ENCODE data around the gene DOCK7. TPM values are rescaled to one million over a fixed set of nuclear protein-coding genes. Genes with fewer than 3 reads are reported as not detected.

The DOCK7 gene, protein sequence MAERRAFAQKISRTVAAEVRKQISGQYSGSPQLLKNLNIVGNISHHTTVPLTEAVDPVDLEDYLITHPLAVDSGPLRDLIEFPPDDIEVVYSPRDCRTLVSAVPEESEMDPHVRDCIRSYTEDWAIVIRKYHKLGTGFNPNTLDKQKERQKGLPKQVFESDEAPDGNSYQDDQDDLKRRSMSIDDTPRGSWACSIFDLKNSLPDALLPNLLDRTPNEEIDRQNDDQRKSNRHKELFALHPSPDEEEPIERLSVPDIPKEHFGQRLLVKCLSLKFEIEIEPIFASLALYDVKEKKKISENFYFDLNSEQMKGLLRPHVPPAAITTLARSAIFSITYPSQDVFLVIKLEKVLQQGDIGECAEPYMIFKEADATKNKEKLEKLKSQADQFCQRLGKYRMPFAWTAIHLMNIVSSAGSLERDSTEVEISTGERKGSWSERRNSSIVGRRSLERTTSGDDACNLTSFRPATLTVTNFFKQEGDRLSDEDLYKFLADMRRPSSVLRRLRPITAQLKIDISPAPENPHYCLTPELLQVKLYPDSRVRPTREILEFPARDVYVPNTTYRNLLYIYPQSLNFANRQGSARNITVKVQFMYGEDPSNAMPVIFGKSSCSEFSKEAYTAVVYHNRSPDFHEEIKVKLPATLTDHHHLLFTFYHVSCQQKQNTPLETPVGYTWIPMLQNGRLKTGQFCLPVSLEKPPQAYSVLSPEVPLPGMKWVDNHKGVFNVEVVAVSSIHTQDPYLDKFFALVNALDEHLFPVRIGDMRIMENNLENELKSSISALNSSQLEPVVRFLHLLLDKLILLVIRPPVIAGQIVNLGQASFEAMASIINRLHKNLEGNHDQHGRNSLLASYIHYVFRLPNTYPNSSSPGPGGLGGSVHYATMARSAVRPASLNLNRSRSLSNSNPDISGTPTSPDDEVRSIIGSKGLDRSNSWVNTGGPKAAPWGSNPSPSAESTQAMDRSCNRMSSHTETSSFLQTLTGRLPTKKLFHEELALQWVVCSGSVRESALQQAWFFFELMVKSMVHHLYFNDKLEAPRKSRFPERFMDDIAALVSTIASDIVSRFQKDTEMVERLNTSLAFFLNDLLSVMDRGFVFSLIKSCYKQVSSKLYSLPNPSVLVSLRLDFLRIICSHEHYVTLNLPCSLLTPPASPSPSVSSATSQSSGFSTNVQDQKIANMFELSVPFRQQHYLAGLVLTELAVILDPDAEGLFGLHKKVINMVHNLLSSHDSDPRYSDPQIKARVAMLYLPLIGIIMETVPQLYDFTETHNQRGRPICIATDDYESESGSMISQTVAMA (N-terminal part only)
- total RNA-seq = 74.9 and 96.1 TPM in 2 replicates

DNA sequence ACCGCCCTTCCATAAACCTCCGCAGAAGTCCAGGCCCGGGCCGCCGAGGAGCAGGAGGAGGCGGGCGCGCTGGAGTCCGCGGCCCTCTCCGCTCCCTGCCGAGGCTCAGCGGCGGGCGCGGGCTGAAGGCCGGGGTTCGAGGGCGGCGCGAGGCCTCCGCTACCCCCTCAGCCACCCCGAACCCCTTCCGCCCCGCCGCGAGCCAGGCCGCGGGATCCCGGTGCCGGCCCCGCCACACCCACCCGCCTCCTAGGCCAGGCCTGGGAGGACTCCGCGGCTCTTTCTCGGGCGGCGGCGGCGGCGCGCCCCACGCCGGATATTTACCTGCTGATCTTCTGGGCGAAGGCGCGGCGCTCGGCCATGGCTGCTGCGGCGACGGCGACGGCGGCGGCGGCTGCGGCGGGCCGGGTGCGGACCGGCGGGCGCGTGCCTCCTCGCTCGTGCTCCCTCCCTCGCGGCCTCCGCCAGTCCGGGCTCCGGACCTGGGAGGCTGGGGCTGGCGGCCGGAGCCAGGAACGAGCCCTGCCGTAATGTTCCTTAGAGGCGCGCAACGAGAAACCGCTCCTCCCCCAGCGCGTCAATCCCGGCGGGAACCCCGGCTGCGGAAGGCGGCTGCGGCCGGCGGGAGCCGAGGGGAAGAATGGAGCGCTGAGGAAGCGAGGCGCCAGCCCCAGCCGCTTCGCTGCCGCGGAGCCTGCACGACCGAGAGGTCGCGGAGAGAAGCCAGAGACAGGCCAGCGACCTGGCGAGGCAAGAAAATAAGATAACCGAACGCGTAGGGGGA is at the start of gene DOCK7:
TSS of gene DOCK7 (minus strand) at position 484 of the 784 bp plus-strand sequence. CDS start at position 362, 122 bp downstream.

DNA sequence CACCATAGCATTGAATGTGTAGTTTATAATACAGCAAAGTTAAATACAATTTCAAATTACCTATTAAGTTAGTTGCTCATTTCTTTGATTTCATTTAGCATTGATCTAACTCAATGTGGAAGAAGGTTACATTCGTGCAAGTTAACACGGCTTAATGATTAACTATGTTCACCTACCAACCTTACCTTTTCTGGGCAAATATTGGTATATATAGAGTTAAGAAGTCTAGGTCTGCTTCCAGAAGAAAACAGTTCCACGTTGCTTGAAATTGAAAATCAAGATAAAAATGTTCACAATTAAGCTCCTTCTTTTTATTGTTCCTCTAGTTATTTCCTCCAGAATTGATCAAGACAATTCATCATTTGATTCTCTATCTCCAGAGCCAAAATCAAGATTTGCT is 90.9 kb downstream of the DOCK7 start, which contains the start of gene ANGPTL3:
TSS of gene ANGPTL3 (plus strand) at position 240 of the 400 bp plus-strand sequence. CDS start at position 287, 47 bp downstream.

DNA sequence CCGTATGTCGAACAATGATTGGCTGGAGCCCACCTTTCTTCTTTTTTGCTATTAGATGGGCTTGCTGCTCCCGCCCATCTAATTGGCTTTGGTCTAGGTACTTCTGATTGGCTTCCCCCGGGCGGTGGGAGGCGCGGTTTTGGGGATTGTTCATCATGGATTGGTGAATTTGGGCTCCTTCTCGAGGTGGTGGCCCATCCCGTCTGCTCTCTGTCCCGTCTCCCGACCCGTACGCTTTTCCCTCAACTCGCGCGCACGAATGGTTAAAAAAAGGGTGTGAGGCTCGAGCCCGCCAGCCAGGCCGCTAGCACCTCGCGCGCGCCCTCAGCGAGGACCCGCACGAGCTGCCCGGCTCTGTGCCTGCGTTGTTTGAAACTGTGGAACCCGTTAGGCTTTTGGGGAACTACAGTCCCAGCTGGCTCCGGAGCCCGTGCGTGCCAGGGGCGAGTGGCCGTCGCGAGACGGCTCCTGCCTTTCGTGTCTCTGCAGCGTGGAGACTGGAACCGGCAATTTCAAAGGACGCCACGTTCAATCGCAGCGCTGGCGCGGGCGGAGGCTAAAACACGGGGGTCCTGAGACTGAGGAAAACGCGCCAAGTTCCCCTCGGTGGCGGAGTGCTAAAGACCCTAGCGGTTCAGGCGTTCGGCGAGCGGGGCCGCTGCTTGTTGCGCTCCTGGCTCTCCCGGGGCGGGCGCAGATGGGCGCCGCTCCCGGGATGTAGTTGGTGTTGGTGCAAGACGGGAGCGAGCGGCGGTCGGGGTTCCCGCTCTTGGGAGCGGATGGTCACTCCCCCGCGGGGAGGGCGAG is 251.5 kb downstream of the DOCK7 start, which contains the start of gene USP1:
TSS of gene USP1 (plus strand) at position 584 of the 807 bp plus-strand sequence. CDS start 2,819 bp downstream, outside the sequence.

Other genes starting within 250 kb of the DOCK7 start
- not detected in 2 replicates for gene ANGPTL3, start 90.9 kb downstream of the DOCK7 start, total RNA-seq
- 5.7 and 8.2 TPM in 2 replicates for gene ATG4C, start 95.7 kb upstream of the DOCK7 start, total RNA-seq